ENCODE measurements around the gene DIPK2A. TPM values are rescaled to one million over a fixed set of nuclear protein-coding genes. Genes with fewer than 3 reads are reported as not detected.

The DIPK2A gene
- total RNA-seq, 1 experiment from 2014 or later = 22.0 TPM

- no peak overlapping the region for H2BK5ac ChIP-seq (ENCODE audit: insufficient read length, low read length)
- no peak overlapping the region for H3K14ac ChIP-seq (ENCODE audit: insufficient read depth, low read length)
- H2BK15ac ChIP-seq (ENCODE audit: low read depth, low read length) = no peak overlapping the region
- H3K79me2 ChIP-seq (ENCODE audit: insufficient read depth, low read length) = no peaks in the 10 kb centered on the region
- no peaks in the 10 kb centered on the region for H3K27me3 ChIP-seq (ENCODE audit: insufficient read depth, low read length)
- Mint-ChIP-seq H3K27me3 (ENCODE audit: low read depth) (no peaks in the 10 kb centered on the region), H3K9me3 (peaks cover 0 to 2% of the 10 kb centered on the region in 2 experiments; a peak in 1 of 5 replicates), H3K4me3 (no peak overlapping the region), H3K4me1 (no peaks in the 10 kb centered on the region), H3K36me3 (ENCODE audit: insufficient read depth in 1 of 3, low read depth in 3 of 3) (no peaks in the 10 kb centered on the region), H3K27ac (no peak overlapping the region)
- no peak overlapping the region for H2BK12ac ChIP-seq (ENCODE audit: insufficient read length, low read depth, low read length)
- no peaks in the 10 kb centered on the region for H3K79me1 ChIP-seq (ENCODE audit: insufficient read depth, low read depth, low read length, poor library complexity, severe bottlenecking)
- no peak overlapping the region for H3K4ac ChIP-seq (ENCODE audit: low read depth, low read length)
- no peak overlapping the region for H3K9ac ChIP-seq (ENCODE audit: extremely low read depth, insufficient read length, low read length)
- H4K91ac ChIP-seq (ENCODE audit: insufficient read length, low read depth, low read length) = no peak overlapping the region
- H3K23me2 ChIP-seq (ENCODE audit: insufficient read length, low read depth, low read length, poor library complexity, severe bottlenecking) = no peaks in the 10 kb centered on the region
- no CpG with 5 or more reads among the region's 3 CpGs for WGBS (ENCODE audit: extremely low coverage, insufficient read length, low lambda C conversion rate)
- H3T11ph ChIP-seq (ENCODE audit: low read length) = no peak overlapping the region
- H2AFZ ChIP-seq (ENCODE audit: low read length) = no peak overlapping the region
- H3K56ac ChIP-seq (ENCODE audit: insufficient read length, low read depth, low read length) = no peak overlapping the region
- H3K18ac ChIP-seq (ENCODE audit: insufficient read length, low read depth, low read length) = no peak overlapping the region
- no peak overlapping the region for H4K8ac ChIP-seq (replicated peaks; ENCODE audit: insufficient read length, low read depth, low read length)
- H3K23ac ChIP-seq (ENCODE audit: insufficient read length, low read depth, low read length) = no peak overlapping the region
- no peaks in the 10 kb centered on the region for H3K9me3 ChIP-seq (ENCODE audit: control insufficient read depth, low read depth, low read length)
- no peak overlapping the region for H2AK5ac ChIP-seq (ENCODE audit: insufficient read length, low read length)
- H4K20me1 ChIP-seq (ENCODE audit: control insufficient read depth, insufficient read depth, insufficient read length) = no peaks in the 10 kb centered on the region
- no peak overlapping the region for H3K27ac ChIP-seq (ENCODE audit: insufficient read length, low read depth, low read length)
- TF ChIP-seq CTCF (conservative IDR thresholded peaks at IDR 0.05) = no peak
- H4K5ac ChIP-seq (ENCODE audit: insufficient read length, low read depth, low read length) = no peak overlapping the region
- no peak overlapping the region for H2BK120ac ChIP-seq (ENCODE audit: low read depth, low read length, poor library complexity, severe bottlenecking)
- no peaks in the 10 kb centered on the region for H3K4me1 ChIP-seq (ENCODE audit: insufficient read depth, low read length)
- no peak for DNase-seq
- no peak overlapping the region for H3K4me2 ChIP-seq (ENCODE audit: insufficient read depth, insufficient read length, low read length)
- no peak overlapping the region for H2BK20ac ChIP-seq (ENCODE audit: low read depth, low read length, poor library complexity, severe bottlenecking)
Measured at GRCh38 chr3:143934791-143935190, 36.8 kb upstream of the DIPK2A start.

Measured in H9 (cell line).